HFFc6 (cell line): ENCODE data around the gene MACROH2A1. TPM values are rescaled to one million over a fixed set of nuclear protein-coding genes. Genes with fewer than 3 reads are reported as not detected.

Experiments
- DNase-seq: peaks from one replicate; pipeline ENCODE4 v3.0.0-alpha.2; 2018
- H3K27ac Mint-ChIP-seq: 2 replicates; pipeline ENCODE4 v1.8.0; 2020; ENCODE audit warnings: mild to moderate bottlenecking, mixed read lengths
- H3K27me3 Mint-ChIP-seq: 2 replicates; pipeline ENCODE4 v1.8.0; 2021; ENCODE audit warnings: mild to moderate bottlenecking, moderate library complexity, mixed read lengths; ENCODE audit not compliant: insufficient read depth
- H3K36me3 Mint-ChIP-seq: 2 replicates; pipeline ENCODE4 v1.8.0; 2021; ENCODE audit warnings: low read depth, mixed read lengths
- H3K4me1 Mint-ChIP-seq: 2 replicates; pipeline ENCODE4 v1.8.0; 2020; ENCODE audit warnings: low read depth, mixed read lengths
- H3K4me3 Mint-ChIP-seq: 2 replicates; pipeline ENCODE4 v1.8.0; 2020; ENCODE audit warnings: mild to moderate bottlenecking, moderate library complexity, mixed read lengths
- H3K9me3 Mint-ChIP-seq: 2 replicates; pipeline ENCODE4 v1.8.0; 2020; ENCODE audit warnings: mild to moderate bottlenecking, mixed read lengths
- long read RNA-seq: library from polyadenylated mRNA; unstranded; transcript quantifications from one replicate; pipeline ENCODE4 v2.0.0, GENCODE V29; 2019
- total RNA-seq, 6 experiments: library from RNA; stranded (reverse); fragmentation: NEBNext Ultra II Directional; extraction: Animal tissue kit (Norgen Biotek cat#: 25700); gene quantifications; 2 replicates in 1 of 6; 3 replicates in 5 of 6; pipeline ENCODE4 v1.2.3, GENCODE V29; 2021
- TF ChIP-seq, protein P1 (sequence below): fragments of 200-600 bp; sonication (generic); IDR thresholded peaks from 2 replicates; pipeline ENCODE4 v1.5.0; 2021; ENCODE audit warnings: antibody characterized with exemption, mild to moderate bottlenecking

MACROH2A1 gene
- 100 to 1,000 TPM; 116 to 144 (median 127) TPM for total RNA-seq
- long read RNA-seq, transcript H2AFY-202 (9 exons, 1,859 nt), result major isoform, 18 of 87 reads
- long read RNA-seq, transcript H2AFY-217 (9 exons, 2,789 nt), result minor isoform, 13 of 87 reads
- long read RNA-seq, partial matches to known transcripts, result 0 of 87 reads
- long read RNA-seq, other reads (novel, unspliced or antisense), result 51 of 87 reads

DNA sequence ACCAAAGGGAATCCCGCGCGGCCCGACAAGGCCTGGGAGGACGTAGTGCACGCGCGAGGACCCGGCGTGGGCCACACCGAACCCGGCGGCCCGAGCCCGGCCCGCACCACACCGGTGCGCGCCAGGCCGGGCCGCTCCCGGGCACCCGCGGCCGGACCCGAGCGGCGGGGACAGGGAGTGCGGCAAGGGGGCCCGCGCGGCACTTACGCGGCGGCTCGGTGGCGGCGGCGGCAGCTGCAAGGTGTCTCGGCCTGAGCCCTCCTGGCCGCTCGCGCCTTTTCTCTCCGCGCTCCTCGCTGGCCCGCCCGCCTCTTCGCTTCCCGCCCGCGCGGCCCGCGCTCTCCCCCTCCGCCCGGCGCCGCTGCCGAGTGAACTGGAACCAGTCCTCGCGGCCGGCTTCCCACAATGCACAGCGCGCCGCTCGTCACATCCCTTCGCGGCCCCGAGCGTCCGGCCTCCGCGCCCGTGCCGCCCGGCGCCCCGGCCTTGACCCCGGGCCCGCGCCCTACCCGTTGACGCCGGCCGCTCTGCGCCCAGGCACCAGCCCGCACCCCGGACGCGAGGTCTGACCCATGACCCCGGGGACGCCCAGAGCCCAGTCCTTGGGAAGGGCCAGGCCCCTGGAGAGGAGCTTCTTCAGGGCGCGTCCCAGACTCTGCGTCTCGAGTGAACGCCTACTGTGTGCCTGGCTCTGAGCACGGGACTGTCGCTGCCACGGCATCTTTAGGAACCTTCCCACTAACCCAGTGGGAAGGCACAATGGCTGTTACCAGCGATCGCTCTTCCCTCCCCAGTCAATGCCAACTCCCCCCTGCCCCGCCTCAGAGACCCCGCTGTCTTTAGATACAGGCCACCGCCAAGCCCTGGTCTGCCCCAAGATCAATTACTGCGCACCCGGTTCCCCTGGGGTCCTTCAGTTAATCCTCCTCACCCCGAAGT, at the start of gene MACROH2A1:
Gene MACROH2A1, minus strand, starts transcription at position 377 of the 939 bp plus-strand sequence. CDS start 10,138 bp downstream, outside the sequence.
- peaks cover 3% of the 10 kb centered on the region for H3K27me3 Mint-ChIP-seq
- H3K36me3 Mint-ChIP-seq, result peaks cover 10% of the 10 kb centered on the region
- peaks cover 59% of the 10 kb centered on the region for H3K4me1 Mint-ChIP-seq
- no peaks in the 10 kb centered on the region for H3K9me3 Mint-ChIP-seq
- peak within 1 kb of the TSS; percentile 93 for H3K27ac Mint-ChIP-seq
- DNase-seq, result peak; percentile 70
- H3K4me3 Mint-ChIP-seq, result peak within 1 kb of the TSS; percentile 94
- TF ChIP-seq, protein P1, sequence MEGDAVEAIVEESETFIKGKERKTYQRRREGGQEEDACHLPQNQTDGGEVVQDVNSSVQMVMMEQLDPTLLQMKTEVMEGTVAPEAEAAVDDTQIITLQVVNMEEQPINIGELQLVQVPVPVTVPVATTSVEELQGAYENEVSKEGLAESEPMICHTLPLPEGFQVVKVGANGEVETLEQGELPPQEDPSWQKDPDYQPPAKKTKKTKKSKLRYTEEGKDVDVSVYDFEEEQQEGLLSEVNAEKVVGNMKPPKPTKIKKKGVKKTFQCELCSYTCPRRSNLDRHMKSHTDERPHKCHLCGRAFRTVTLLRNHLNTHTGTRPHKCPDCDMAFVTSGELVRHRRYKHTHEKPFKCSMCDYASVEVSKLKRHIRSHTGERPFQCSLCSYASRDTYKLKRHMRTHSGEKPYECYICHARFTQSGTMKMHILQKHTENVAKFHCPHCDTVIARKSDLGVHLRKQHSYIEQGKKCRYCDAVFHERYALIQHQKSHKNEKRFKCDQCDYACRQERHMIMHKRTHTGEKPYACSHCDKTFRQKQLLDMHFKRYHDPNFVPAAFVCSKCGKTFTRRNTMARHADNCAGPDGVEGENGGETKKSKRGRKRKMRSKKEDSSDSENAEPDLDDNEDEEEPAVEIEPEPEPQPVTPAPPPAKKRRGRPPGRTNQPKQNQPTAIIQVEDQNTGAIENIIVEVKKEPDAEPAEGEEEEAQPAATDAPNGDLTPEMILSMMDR, result no peak

DNA sequence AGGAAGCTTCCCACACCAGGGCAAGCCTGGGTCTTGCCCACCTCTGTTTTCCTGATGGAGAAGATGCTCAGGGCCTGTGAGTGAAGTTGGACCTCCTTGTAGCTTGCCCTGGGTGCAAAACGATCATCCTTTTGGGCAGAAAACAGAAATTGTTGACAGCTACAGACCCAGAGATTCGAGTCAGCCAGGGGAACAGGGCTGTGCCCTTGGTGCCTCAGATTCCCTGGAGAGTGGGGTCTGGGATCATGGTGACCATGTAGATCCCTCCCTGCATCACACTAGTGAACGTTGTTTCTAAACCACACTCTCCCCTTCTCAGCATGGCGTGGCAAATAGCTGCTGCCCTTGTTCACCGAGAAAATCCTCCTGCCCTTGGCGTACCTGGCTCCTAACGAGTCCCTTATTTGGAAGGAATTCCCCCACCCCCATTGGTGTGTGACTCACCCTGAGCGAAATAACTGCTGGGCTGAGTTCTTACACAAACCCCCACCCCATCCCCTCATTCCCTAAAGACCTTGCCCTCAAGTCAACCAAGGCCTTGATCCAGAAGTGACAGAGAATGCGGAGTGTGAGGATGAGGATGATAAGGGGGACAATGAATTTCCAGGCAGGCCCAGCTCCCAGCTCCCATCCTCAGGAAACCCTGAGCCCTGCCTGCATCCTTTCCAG, 49.2 kb upstream of the MACROH2A1 start:
- H3K9me3 Mint-ChIP-seq, result no peaks in the 10 kb centered on the region
- TF ChIP-seq, protein P1, result no peak
- H3K27ac Mint-ChIP-seq, result no peak overlapping the region
- no peak for DNase-seq
- peaks cover 11% of the 10 kb centered on the region for H3K4me1 Mint-ChIP-seq
- no peak overlapping the region for H3K4me3 Mint-ChIP-seq
- peaks cover 17% of the 10 kb centered on the region for H3K27me3 Mint-ChIP-seq
- H3K36me3 Mint-ChIP-seq, result no peaks in the 10 kb centered on the region

DNA sequence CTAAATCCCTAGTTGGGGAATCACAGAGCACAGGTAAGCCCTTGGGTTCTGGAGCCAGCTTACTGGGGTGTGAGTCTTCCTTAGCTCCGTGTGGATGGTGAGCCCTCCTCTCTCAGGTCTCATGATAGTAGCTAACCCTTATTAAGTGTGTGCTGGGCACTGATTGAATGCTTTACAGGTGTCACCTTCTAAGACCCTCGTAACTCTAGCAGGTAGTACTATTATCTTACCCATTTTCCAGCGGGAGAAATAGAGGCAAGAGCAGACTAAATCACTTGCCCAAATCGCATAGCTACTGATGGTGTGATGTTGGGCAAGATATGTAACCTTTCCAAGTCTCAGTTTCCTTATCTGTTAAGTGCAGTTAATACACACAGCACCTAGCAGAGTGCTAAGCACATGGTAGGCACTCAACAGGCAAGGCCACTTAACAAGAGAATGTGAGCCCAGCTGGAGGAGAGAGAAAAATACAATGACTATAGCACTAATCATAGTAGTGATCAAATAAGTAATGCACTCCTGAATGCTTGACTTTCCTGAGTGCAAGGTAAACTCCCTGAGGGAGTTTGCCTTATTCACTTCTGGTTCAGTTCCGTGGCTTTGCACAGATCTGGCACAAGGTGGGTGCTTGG, 48.4 kb upstream of the MACROH2A1 start, which contains the start of gene DCANP1:
Gene DCANP1, minus strand, starts transcription at position 51 of the 632 bp plus-strand sequence. CDS start 240 bp downstream, outside the sequence.
- no peak for DNase-seq
- peaks cover 11% of the 10 kb centered on the region for H3K4me1 Mint-ChIP-seq
- H3K4me3 Mint-ChIP-seq, result no peak within 1 kb of the TSS
- H3K9me3 Mint-ChIP-seq, result no peaks in the 10 kb centered on the region
- H3K27me3 Mint-ChIP-seq, result peaks cover 14% of the 10 kb centered on the region
- H3K36me3 Mint-ChIP-seq, result no peaks in the 10 kb centered on the region
- H3K27ac Mint-ChIP-seq, result no peak within 1 kb of the TSS
- TF ChIP-seq, protein P1, result no peak

GRCh38 chr5:135446615-135447014, 47.6 kb upstream of the MACROH2A1 start:
- no peak overlapping the region for H3K27ac Mint-ChIP-seq
- H3K36me3 Mint-ChIP-seq, result no peaks in the 10 kb centered on the region
- TF ChIP-seq, protein P1, result no peak
- H3K27me3 Mint-ChIP-seq, result peaks cover 12% of the 10 kb centered on the region
- H3K9me3 Mint-ChIP-seq, result no peaks in the 10 kb centered on the region
- no peak for DNase-seq
- H3K4me1 Mint-ChIP-seq, result peaks cover 11% of the 10 kb centered on the region
- H3K4me3 Mint-ChIP-seq, result no peak overlapping the region

- H3K9me3 Mint-ChIP-seq, result no peaks in the 10 kb centered on the region
- H3K27me3 Mint-ChIP-seq, result peaks cover 12% of the 10 kb centered on the region
- H3K27ac Mint-ChIP-seq, result no peak overlapping the region
- H3K36me3 Mint-ChIP-seq, result no peaks in the 10 kb centered on the region
- no peak for DNase-seq
- H3K4me3 Mint-ChIP-seq, result no peak overlapping the region
- peaks cover 11% of the 10 kb centered on the region for H3K4me1 Mint-ChIP-seq
- TF ChIP-seq, protein P1, result no peak
Measured at GRCh38 chr5:135446206-135446605, 47.2 kb upstream of the MACROH2A1 start.
